NCI-H1694 (cell line): ENCODE data around the gene ATXN10.

Experiments
- DNase-seq: peaks from one replicate; lab custom pipeline; 2025; lab: John Stamatoyannopoulos, UW

Gene ATXN10

DNA sequence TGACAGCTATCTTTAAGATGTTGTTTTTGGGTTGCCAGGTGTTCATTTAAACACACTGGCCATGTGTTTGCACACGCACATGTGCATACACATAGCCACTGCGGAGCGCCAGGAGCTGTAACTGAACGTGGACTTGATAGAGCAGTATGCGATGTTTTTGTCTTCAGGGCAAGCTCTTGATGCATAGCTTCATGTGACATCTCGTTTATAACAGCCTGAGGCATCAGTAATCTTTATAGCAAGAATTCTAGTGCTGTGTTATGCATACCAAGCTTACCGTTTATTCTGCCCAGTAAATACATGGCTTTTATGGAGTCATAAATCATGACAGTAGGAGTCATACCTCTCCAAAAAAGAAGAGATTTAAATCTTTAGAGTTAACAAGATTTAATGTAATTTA, 87.0 kb downstream of the ATXN10 start:
- no peak for DNase-seq

DNA sequence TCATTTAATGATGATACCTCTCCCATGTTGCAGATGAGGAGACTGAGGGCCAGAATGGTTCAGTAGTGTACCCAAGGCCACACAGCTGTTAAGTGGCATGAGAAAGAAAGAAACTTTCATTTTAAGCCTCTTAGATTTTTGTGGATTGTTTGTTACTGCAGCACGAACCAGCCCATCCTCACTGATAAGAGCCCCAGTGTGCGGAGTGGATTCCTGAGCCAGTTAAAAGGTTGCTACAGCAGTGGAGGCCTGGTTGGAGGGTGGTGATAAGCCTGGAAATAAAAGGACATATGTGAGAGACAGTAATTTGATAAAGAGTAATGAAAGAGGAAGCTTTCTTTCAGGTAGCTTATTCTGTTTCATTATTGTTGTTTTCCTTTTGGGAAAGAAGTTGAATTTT, 89.0 kb downstream of the ATXN10 start:
- DNase-seq: no peak

GRCh38 chr22:45762545-45763235, 91.1 kb downstream of the ATXN10 start:
- no peak for DNase-seq

- no peak for DNase-seq
Measured at GRCh38 chr22:45763236-45763624, 91.6 kb downstream of the ATXN10 start.

- DNase-seq: peak; percentile 1
Measured at GRCh38 chr22:45768490-45768889, 96.9 kb downstream of the ATXN10 start.

DNA sequence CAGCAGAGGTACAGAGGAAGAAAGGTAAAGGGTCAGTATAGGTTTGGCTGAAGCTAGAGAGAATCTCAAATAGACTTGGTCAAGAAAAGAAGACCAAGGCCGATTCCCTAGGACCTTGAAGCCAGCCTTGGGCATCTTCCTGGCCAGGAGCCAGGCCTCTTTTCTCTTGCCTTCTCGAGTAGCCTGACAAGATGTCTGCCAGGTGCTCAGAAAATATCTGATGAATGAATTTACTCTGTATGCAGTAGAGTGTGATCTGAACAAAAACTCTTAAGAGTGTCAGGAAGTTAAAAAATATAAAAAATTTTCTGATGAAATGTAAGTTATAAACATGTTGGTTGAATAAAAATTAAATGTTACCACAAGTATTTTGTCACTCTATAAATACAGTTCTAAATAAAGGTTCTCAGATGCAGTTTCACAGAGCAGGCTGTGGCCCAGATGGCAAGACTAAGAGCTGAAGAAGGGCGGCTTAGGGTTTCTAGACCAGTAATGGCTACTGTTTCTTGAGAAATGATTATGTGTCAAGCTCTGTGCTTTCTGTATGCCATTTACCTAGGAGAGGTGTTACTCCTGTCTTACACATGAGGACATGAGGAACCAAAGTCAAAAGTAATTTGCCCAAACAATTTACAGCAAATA, 98.1 kb downstream of the ATXN10 start:
- no peak for DNase-seq

DNA sequence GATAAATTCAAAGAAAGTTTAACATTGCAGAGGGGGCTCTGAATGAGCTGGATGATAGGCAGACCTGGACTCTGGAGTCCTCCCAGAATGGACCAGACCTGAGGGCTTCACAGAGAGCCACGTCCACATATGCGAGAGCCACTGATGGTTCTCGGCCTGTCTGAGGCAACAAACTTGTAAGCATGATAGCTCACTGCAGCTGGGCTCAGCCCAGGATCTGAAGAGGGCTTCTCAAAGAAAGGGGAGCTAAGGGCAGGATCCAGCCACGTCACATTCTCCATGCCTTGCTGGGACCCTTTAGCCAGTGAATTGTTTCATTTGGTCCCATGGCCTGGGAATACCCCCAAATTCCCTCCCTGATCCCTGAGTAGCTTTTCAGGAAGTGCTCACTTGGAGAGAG, 98.9 kb downstream of the ATXN10 start:
- DNase-seq: no peak

- no peak for DNase-seq
Measured at GRCh38 chr22:45771057-45771456, 99.4 kb downstream of the ATXN10 start.

DNA sequence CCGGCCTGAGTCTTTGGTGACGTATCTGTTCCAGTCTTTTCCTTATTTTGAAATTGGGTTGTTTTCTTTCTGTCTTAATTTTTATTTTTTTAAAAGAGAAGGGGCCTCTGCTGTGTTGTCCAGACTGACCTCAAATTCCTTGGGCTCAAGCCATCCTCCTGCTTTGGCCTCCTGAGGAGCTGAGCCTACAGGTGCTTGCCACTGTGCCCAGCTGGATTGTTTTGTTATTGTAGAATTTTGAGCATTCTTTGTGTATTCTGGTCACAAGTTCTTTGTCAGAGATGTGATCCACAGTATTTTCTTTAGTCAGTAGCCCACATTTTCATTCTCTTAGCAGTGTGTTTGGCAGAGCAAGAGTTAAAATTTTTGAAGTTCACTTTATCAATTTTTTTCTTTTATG, 100.1 kb downstream of the ATXN10 start:
- DNase-seq: no peak

- DNase-seq: no peak
Measured at GRCh38 chr22:45772743-45773142, 101.1 kb downstream of the ATXN10 start.

DNA sequence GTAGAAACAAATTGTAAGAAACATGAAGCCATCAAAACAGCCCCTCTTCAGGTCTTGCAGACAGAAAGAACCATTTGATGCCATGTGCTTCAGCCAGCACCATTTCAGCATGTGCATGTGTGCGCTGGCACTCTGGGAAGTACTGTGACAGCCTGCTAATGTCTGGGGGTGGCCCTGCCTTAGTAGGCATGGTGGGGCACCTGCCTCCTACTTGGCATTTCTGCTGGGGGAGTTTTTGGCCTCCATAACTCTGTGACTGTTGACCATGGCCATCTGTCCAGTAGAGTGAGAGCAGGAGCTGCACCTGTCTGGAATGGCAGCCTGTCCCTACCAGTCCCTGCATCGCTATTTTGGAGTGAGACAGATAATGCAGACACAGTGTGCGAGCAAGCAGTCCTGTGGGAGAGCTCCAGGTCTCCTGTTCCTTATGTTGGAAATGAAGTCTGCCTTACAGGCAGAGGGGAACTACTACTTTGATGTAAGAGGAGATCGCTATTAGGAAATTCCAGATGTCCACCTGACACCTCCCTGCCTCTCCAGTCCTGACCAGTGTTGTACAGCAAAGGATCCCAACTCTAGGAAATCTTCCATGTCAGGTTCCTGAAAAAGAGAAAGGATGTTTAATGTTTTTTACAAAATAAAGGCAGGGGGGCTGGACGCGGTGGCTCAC, 102.5 kb downstream of the ATXN10 start:
- DNase-seq: no peak

GRCh38 chr22:45775062-45775461, 103.4 kb downstream of the ATXN10 start:
- DNase-seq: no peak

GRCh38 chr22:45775569-45776312, 104.1 kb downstream of the ATXN10 start:
- DNase-seq: no peak

DNA sequence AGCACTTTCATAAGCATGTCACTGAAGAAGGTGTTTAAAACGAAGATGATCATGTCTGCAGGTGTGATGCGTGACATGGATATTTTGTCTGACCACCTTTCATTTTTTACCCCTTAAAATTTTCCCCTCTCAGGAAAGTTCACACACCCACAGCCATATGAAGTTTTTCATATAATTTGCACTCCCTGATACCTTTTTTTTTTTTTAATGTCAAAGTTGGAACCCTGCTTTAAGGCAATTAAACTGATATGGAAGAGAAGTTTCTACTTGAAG, 104.6 kb downstream of the ATXN10 start:
- DNase-seq: no peak

DNA sequence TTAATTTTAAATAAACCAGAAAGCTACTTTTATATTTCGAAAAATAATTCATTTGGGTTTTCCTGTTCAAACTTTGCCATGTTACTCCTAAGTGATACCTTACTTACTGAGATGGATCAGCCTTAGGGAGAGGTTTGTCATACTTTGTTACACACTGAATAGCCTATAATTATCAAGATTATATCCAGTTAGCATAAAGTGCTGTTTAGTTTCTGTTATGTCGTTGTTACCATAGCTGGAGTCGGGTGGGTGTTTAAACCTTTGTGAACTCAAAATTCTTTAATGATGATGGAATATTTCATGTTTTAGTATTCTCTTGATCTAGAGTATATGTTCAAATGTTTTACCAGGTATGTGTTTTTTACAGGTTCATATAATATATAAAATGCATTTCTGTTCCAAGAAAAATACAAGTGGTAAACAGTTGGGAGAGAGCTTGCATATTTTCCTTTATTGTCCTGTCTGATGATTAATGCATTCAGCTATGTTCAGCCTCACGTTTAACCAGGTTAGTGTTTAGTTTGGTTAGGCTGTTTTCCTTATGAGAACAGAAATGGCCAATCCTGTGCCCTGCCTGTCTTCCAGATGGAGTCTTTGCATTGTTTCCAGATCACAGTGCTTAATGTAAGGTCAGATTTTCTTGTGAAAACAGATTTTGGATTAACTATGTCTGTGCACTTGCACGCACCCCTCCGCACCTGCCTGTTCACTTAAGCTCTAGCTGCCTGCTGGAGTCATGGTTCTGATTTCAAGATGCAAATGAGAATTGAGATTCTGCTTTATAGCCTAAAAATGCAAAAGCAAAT, 105.6 kb downstream of the ATXN10 start:
- DNase-seq: no peak

DNA sequence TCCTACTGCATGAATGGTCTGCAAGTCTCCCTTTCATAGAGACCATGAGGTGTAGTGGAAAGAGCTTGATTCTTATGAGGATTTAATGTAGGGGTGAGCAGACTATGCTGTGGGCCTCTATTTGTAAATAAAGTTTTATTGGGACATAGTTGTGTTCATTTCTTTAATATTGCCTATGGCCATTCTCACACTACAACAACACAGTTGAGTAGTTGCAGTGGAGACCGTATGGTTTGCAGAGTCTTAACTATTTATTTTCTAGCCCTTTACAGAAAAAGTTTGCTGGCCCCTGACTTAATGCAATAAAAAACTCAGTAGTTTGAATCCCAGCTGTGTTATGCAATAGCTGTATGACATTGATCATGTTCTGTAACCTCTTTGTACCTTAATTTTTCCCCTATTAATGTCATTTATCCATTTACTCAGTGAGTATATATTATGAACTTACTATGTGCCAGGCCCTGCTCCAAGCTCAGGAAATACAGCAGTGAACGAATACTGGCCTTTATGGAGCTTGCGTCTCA, 106.3 kb downstream of the ATXN10 start:
- no peak for DNase-seq

GRCh38 chr22:45781459-45781858, 109.8 kb downstream of the ATXN10 start:
- DNase-seq: no peak

GRCh38 chr22:45781966-45782365, 110.3 kb downstream of the ATXN10 start:
- no peak for DNase-seq

GRCh38 chr22:45783021-45783420, 111.4 kb downstream of the ATXN10 start:
- no peak for DNase-seq

- no peak for DNase-seq
Measured at GRCh38 chr22:45783690-45784089, 112.1 kb downstream of the ATXN10 start.

DNA sequence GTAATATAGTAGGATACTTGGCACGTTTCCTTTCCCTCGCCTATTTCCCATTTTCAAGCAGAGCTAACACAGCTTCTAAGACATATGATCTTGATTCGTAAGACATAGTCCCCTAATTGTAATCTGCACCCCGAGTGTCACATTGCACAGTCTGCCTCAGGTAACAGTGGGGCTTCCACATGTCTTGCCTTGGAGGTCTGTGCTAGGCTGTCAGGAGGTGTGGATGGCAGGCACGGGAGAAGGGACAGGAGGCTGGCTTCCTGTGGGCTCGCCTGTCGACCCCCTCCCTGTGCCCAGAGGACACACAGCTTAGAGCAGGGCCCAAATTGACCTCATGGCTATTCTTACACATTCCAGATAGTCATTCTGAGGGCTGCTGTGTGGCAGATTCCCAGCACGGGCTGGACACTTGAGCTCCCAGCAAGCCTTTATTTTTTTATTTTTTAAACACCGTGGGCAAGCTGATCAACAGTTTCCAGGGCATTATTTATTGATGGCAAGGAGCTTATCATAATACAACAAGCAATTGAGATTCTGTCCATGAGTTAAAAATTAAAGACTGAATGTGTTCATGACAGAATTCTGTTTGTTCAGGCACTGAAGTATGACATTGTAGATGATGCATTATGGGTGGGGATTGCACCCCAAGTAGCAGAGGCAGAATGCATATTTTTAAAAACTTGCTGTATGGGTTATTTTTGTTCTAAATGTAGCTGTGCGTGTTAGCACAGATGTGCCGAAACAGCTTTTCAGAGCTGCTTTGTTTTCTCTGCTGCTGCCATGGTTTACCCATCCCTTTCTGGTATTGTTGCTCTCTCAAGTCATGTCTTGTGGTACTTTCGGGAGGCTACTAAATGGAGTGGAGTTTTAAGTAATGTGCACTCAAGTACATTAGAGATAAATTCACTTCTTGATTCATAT, 113.0 kb downstream of the ATXN10 start:
- no peak for DNase-seq
